Stomach (tissue), 9 donors: Measurements from ENCODE around the gene RELL2. TPM values are rescaled to one million over a fixed set of nuclear protein-coding genes. Genes with fewer than 3 reads are reported as not detected.

Source experiments
- DNase-seq, 2 donors: peaks; one replicate each; pipeline versions ENCODE4 v3.0.0 to v3.0.0-alpha.2; 2013 to 2019
- H3K27ac ChIP-seq, 5 donors: fragments of 200-600 bp in 4 of 5; sonication (generic) in 4 of 5; one replicate each; pipeline ENCODE4 v1.5.1; 2013 to 2019; ENCODE audit warnings: mild to moderate bottlenecking in 1 of 5, moderate library complexity in 1 of 5
- H3K27me3 ChIP-seq, 3 donors: fragments of 200-600 bp; sonication (generic); one replicate each; pipeline ENCODE4 v1.5.1; 2017 to 2019; ENCODE audit warnings: mixed run types in 1 of 3
- H3K36me3 ChIP-seq, 4 donors: fragments of 200-600 bp; sonication (generic); 1 replicate in 3 of 4; 2 replicates in 1 of 4; pipeline ENCODE4 v1.5.1; 2016 to 2019
- H3K4me1 ChIP-seq, 4 donors: fragments of 200-600 bp; sonication (generic); one replicate each; pipeline ENCODE4 v1.5.1; 2016 to 2019
- H3K4me3 ChIP-seq, 4 donors: fragments of 200-600 bp; sonication (generic) in 3 of 4; one replicate each; pipeline ENCODE4 v1.5.1; 2016 to 2019; ENCODE audit warnings: mild to moderate bottlenecking in 1 of 4
- H3K9me3 ChIP-seq, 4 donors: fragments of 200-600 bp; sonication (generic); one replicate each; pipeline ENCODE4 v1.5.1; 2016 to 2019
- EP300 ChIP-seq: sonication (generic); formaldehyde crosslinking; IDR thresholded peaks from one replicate; pipeline ENCODE4 v1.6.1; 2017; ENCODE audit warnings: antibody characterized with exemption
- POLR2A ChIP-seq, 4 donors: fragments of 450-650 bp; IDR thresholded peaks; one replicate each; pipeline ENCODE4 v1.6.1; 2016; ENCODE audit warnings: antibody characterized with exemption in 4 of 4, control low read depth in 2 of 4, mild to moderate bottlenecking in 1 of 4, moderate library complexity in 1 of 4
- POLR2AphosphoS5 ChIP-seq, 3 donors: sonication (generic); formaldehyde crosslinking; IDR thresholded peaks; one replicate each; pipeline ENCODE4 v1.6.1; 2016; ENCODE audit warnings: antibody characterized with exemption in 3 of 3
- WGBS, 5 donors: extraction: QIAGEN DNeasy Blood & Tissue Kit in 3 of 5; methylation state at CpG; one replicate each; pipeline versions ENCODE4 v1.1.5 to v1.1.7; 2013 to 2018; 5-methylcytosine and 5-hydroxymethylcytosine counted together
- intact Hi-C: fragments of 100-400 bp; cut with DNase I; formaldehyde crosslinking; loops from one replicate; pipeline ENCODE4 v1.15.1; 2023; ENCODE audit warnings: low total_unique reads
- polyA plus RNA-seq, 3 donors: library from polyadenylated mRNA; stranded (reverse); fragments of 200-250 nt; gene quantifications; one replicate each; pipeline ENCODE4 v1.2.3, GENCODE V29; 2013
- total RNA-seq, 5 donors: library from RNA; depleted of rRNA; stranded (reverse); fragments of >200 nt; gene quantifications; one replicate each; pipeline versions ENCODE4 v1.1.0 to v1.2.3, GENCODE V29; 2014 to 2016
- TF ChIP-seq, protein P1 (sequence below), 7 experiments: fragments of 450-650 bp in 4 of 7; fragments of 200-600 bp in 3 of 7; sonication (generic) in 3 of 7; IDR thresholded peaks; one replicate each; pipeline ENCODE4 v1.5.1; 2016 to 2019; ENCODE audit warnings: antibody characterized with exemption in 7 of 7, control low read depth in 2 of 7, mild to moderate bottlenecking in 1 of 7
- donor health status: healthy with polysubstance abuse.
- donor health status: Bipolar disorder and iron deficiency.
- donor health status: healthy.

RELL2 gene
- total and polyA plus RNA-seq, 8 donors = 0.45 to 4.9 (median 1.2) TPM; not detected in 1

DNA sequence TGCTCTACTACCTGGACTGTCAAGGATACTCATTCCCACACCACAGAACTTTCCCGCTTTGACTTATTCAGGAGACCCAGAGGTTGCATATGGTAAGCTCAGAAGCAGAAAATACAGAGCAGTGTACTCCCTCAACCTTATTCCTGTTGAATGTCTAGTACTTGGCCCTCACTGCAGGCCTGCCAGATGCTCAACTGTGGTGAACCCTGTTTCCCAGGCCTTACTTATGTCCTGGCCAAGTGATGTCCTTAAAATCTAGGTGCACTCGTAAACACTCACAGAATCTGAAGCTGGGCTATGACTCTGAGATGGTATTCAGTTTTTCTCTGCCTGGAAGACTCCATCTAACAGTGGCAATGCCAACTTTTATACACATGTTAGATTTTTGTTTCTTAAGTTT is 39.0 kb upstream of the RELL2 start:
- Histone ChIP-seq H3K4me1 (peaks cover 0 to 63% (median 27%) of the 10 kb centered on the region in 4 donors), H3K9me3 (no peaks in the 10 kb centered on the region), H3K27me3 (no peaks in the 10 kb centered on the region), H3K27ac (peak overlapping the region in 3 of 5 donors; percentile 5 to 57 (median 11)), H3K36me3 (peaks cover 0 to 20% (median 10%) of the 10 kb centered on the region in 4 donors), H3K4me3 (no peak overlapping the region)
- no peak for DNase-seq
- intact Hi-C loops = no loop called here
- 89 to 96% (median 94%) methylated on average over 2 of the region's 2 CpGs for WGBS, 5 donors
- no peak for TF ChIP-seq POLR2AphosphoS5 (IDR thresholded peaks at IDR 0.05)
- no peak for TF ChIP-seq EP300
- no peak for TF ChIP-seq POLR2A (IDR thresholded peaks at IDR 0.05)
- TF ChIP-seq, protein P1, sequence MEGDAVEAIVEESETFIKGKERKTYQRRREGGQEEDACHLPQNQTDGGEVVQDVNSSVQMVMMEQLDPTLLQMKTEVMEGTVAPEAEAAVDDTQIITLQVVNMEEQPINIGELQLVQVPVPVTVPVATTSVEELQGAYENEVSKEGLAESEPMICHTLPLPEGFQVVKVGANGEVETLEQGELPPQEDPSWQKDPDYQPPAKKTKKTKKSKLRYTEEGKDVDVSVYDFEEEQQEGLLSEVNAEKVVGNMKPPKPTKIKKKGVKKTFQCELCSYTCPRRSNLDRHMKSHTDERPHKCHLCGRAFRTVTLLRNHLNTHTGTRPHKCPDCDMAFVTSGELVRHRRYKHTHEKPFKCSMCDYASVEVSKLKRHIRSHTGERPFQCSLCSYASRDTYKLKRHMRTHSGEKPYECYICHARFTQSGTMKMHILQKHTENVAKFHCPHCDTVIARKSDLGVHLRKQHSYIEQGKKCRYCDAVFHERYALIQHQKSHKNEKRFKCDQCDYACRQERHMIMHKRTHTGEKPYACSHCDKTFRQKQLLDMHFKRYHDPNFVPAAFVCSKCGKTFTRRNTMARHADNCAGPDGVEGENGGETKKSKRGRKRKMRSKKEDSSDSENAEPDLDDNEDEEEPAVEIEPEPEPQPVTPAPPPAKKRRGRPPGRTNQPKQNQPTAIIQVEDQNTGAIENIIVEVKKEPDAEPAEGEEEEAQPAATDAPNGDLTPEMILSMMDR (IDR thresholded peaks at IDR 0.05) = no peak

DNA sequence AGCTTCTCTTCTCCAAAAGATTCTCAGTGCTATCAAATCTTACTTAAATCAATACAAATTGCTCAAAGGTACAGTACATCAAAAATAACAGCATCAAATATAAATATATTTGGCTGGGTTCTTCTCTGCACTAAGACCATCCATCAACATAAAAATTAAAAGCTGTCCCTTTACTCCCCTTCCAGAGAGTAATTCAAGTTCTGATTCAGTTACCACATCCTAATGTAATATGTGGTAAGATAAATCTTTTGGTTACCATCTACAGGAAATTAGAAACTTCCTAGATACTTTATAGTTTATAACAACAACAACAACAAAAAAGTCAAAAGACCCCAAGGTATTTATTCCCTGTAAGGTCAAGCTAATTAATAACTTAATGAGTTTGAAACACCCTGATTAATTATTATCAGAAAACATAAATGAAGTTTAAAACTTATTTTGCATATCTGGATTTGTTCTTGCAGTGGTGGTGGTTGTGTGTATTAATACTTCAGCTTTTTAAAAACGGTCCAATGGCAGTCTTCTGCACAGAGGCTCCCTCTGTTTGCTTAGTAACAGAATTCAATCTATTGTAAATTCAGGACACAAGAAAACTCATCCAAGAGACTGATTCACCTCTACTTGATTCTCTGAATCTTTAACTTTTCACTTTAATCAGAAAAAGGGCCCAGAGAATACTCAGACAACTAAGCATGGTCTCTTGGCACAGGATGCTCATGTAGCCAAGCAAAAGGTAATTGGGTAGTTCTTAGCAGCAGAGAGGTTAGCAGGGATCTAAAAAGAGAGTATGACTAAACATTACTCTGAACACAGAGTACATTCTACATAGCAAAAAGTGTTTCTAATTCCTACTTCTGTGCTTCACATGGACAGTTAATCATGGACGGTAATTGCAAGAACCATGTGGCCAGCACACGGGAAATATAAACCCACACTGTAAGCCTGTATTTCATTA is 38.1 kb upstream of the RELL2 start:
- H3K4me1 ChIP-seq = peaks cover 2 to 64% (median 30%) of the 10 kb centered on the region in 4 donors
- H3K9me3 ChIP-seq = no peaks in the 10 kb centered on the region
- H3K27me3 ChIP-seq = no peaks in the 10 kb centered on the region
- H3K4me3 ChIP-seq = no peak overlapping the region
- no peak for DNase-seq
- 50 to 64% (median 52%) methylated on average over 3 of the region's 3 CpGs for WGBS, 5 donors
- no peak for TF ChIP-seq EP300
- TF ChIP-seq POLR2A (IDR thresholded peaks at IDR 0.05) = no peak
- TF ChIP-seq, protein P1 (IDR thresholded peaks at IDR 0.05) = no peak
- no peak for TF ChIP-seq POLR2AphosphoS5 (IDR thresholded peaks at IDR 0.05)
- peak overlapping the region in 4 of 5 donors; percentile 1 to 57 (median 18) for H3K27ac ChIP-seq
- intact Hi-C loops = no loop called here
- H3K36me3 ChIP-seq = peaks cover 0 to 14% (median 6%) of the 10 kb centered on the region in 4 donors

DNA sequence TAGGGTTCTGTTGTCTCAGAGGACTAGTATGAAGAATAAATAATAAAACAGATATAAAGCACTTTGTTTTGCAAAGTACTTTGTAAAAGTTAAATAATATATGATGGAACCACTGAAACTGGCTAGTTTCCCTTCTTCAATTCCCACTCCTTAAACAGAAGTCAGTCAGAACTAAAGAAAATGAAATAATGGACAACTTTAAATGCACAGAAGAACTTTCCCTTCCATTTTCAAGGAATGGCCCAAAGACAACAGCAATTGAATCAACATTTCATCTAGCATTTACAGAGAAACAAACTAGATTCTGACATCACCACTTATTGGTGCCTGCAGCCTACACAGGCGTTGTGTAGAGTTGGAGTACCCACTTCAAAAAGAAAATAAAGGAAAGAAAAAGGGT is 34.2 kb upstream of the RELL2 start:
- 88 to 96% (median 88%) methylated on average over 1 of the region's 1 CpG for WGBS, 5 donors
- no peaks in the 10 kb centered on the region for H3K9me3 ChIP-seq
- H3K27ac ChIP-seq = peak overlapping the region in 1 of 5 donors; percentile 35
- H3K36me3 ChIP-seq = no peaks in the 10 kb centered on the region
- H3K27me3 ChIP-seq = no peaks in the 10 kb centered on the region
- intact Hi-C loops = no loop called here
- no peak for TF ChIP-seq EP300
- no peak for TF ChIP-seq POLR2A (IDR thresholded peaks at IDR 0.05)
- H3K4me3 ChIP-seq = no peak overlapping the region
- DNase-seq = no peak
- peaks cover 22 to 96% (median 57%) of the 10 kb centered on the region in 4 donors for H3K4me1 ChIP-seq

DNA sequence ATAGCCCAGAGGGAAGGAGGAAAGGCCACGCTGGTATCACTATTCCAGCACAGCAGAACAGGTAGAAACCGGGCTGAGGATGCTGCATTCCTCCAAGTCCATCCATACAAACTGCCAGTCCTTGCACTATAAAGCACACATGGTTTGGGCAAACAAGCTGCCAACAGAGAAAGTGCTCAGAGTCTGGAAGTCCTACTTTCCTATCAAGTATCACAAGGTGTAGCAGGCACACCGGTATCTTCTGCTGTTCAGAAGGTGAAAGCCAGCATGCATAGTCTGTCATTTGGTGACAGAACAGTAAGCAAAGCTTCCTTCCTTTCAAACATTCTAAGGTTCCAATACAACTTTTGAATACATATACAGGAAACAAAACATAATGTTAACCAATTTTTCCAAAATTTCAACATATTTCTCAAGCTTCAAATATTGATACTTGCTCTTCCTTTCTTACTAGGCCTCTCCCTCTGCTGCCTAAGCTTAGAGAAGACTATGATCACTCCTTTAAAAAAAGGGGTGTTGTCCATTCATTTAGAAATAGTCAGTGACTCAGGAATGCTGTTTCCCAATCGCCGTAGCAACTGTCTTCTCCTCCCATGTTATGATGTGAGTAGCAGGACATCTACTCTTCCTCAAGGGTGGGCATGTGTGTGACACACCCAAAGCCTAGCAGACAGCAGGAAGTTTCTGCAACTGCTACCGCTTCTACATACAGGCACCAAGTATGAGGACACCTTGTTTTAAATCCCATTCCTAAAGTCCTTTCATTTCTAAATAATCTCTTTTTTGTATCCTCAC is 32.7 kb upstream of the RELL2 start:
- Histone ChIP-seq H3K27ac (peak overlapping the region; percentile 7 to 78 (median 62)), H3K27me3 (no peaks in the 10 kb centered on the region), H3K9me3 (no peaks in the 10 kb centered on the region), H3K4me1 (peaks cover 31 to 96% (median 56%) of the 10 kb centered on the region in 4 donors), H3K36me3 (no peaks in the 10 kb centered on the region), H3K4me3 (no peak overlapping the region)
- DNase-seq = peak; percentile 34 to 74
- intact Hi-C loops = no loop called here
- WGBS, 5 donors = 36 to 61% (median 41%) methylated on average over 6 of the region's 6 CpGs
- TF ChIP-seq POLR2AphosphoS5 (IDR thresholded peaks at IDR 0.05) = peak; percentile 31 to 62 (median 33)
- no peak for TF ChIP-seq POLR2A (IDR thresholded peaks at IDR 0.05)
- TF ChIP-seq EP300 = no peak
- TF ChIP-seq, protein P1 (IDR thresholded peaks at IDR 0.05) = no peak
